ENCODE results near the gene SPTSSA. TPM values are rescaled to one million over a fixed set of nuclear protein-coding genes. Genes with fewer than 3 reads are reported as not detected.

SPTSSA gene
- total RNA-seq, 1 experiment from 2014 or later: 24.5 TPM

DNA sequence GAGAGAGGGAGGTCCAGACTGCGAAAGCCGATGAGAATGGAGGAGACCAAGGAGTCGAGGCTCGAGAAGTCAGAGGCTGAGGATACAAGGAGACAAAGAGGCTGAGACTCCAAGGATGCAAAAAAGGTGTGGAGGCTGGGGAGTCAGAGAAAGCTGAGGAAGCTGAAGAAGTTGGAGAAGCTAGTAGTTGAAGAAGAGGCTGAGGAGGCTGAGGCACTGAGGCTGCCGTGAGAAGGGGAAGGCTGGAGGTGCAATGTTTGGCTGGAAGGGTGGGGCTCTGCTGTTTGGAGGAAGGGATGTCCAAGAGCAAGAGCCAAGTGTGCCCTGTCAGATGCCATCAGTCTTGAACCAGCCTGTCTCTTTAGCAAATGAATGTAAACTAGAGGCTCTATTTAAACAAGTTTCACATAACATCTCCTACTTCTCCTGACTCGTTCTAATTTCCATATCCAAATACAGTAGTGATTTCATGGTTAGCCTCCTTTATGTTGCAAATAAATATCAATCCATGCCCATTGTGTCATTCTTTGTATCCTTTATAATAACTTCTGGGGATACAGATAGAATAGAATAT, 10.8 kb upstream of the SPTSSA start:
- DNase-seq (ENCODE audit: low spot score): no peak
- POLR2A ChIA-PET: no interaction called here
- CTCF ChIA-PET: interaction anchor here (0.7 kb wide), 1 partner anchor 150 kb away, joined by 3 read pairs; no protein-coding TSS in a partner anchor
- no peaks in the 10 kb centered on the region for H3K27me3 Mint-ChIP-seq (ENCODE audit: low read depth)
- ATAC-seq: no peak
- peaks cover 18% of the 10 kb centered on the region for H3K4me1 Mint-ChIP-seq
- H3K27ac Mint-ChIP-seq: no peak overlapping the region
- no peak overlapping the region for H3K4me3 Mint-ChIP-seq
- H3K9me3 Mint-ChIP-seq: peaks cover 7% of the 10 kb centered on the region
- TF ChIP-seq TCF7 (CRISPR knock-in tag; IDR thresholded peaks at IDR 0.05; ENCODE audit: low read depth): no peak
- TF ChIP-seq, protein P1, sequence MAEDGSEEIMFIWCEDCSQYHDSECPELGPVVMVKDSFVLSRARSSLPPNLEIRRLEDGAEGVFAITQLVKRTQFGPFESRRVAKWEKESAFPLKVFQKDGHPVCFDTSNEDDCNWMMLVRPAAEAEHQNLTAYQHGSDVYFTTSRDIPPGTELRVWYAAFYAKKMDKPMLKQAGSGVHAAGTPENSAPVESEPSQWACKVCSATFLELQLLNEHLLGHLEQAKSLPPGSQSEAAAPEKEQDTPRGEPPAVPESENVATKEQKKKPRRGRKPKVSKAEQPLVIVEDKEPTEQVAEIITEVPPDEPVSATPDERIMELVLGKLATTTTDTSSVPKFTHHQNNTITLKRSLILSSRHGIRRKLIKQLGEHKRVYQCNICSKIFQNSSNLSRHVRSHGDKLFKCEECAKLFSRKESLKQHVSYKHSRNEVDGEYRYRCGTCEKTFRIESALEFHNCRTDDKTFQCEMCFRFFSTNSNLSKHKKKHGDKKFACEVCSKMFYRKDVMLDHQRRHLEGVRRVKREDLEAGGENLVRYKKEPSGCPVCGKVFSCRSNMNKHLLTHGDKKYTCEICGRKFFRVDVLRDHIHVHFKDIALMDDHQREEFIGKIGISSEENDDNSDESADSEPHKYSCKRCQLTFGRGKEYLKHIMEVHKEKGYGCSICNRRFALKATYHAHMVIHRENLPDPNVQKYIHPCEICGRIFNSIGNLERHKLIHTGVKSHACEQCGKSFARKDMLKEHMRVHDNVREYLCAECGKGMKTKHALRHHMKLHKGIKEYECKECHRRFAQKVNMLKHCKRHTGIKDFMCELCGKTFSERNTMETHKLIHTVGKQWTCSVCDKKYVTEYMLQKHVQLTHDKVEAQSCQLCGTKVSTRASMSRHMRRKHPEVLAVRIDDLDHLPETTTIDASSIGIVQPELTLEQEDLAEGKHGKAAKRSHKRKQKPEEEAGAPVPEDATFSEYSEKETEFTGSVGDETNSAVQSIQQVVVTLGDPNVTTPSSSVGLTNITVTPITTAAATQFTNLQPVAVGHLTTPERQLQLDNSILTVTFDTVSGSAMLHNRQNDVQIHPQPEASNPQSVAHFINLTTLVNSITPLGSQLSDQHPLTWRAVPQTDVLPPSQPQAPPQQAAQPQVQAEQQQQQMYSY (CRISPR knock-in tag; IDR thresholded peaks at IDR 0.05): no peak
- H3K36me3 Mint-ChIP-seq: peaks cover 5% of the 10 kb centered on the region

DNA sequence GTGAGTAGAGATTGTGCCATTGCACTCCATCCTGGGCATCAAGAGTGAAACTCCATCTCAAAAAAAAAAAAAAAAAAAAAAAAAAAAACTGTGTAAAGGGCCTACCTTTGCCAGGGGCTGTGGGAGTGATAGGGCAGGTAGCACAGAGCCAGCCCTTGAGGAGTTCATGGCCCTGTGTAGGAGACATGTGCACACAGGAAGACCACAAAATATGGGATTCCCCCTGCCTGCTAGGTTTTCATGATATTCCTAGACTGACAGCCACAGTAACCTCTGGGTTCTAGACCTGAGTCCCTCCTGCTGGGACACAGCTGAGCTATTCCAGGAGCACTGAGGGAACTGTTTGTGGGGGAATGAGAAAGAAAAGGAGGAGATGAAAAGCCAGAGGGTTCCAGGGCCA, 8.3 kb upstream of the SPTSSA start:
- Mint-ChIP-seq H3K9me3 (no peaks in the 10 kb centered on the region), H3K27ac (no peak overlapping the region), H3K27me3 (ENCODE audit: low read depth) (no peaks in the 10 kb centered on the region), H3K4me1 (peaks cover 18% of the 10 kb centered on the region), H3K4me3 (no peak overlapping the region), H3K36me3 (no peaks in the 10 kb centered on the region; the same call in 1 of the 2 replicates)
- TF ChIP-seq, protein P2, sequence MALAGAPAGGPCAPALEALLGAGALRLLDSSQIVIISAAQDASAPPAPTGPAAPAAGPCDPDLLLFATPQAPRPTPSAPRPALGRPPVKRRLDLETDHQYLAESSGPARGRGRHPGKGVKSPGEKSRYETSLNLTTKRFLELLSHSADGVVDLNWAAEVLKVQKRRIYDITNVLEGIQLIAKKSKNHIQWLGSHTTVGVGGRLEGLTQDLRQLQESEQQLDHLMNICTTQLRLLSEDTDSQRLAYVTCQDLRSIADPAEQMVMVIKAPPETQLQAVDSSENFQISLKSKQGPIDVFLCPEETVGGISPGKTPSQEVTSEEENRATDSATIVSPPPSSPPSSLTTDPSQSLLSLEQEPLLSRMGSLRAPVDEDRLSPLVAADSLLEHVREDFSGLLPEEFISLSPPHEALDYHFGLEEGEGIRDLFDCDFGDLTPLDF (CRISPR knock-in tag; IDR thresholded peaks at IDR 0.05): no peak
- TF ChIP-seq, protein P3, sequence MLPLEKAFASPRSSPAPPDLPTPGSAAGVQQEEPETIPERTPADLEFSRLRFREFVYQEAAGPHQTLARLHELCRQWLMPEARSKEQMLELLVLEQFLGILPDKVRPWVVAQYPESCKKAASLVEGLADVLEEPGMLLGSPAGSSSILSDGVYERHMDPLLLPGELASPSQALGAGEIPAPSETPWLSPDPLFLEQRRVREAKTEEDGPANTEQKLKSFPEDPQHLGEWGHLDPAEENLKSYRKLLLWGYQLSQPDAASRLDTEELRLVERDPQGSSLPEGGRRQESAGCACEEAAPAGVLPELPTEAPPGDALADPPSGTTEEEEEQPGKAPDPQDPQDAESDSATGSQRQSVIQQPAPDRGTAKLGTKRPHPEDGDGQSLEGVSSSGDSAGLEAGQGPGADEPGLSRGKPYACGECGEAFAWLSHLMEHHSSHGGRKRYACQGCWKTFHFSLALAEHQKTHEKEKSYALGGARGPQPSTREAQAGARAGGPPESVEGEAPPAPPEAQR (CRISPR knock-in tag; IDR thresholded peaks at IDR 0.05): no peak
- TF ChIP-seq TEAD4 (CRISPR knock-in tag; IDR thresholded peaks at IDR 0.05): no peak
- TF ChIP-seq NR2C2 (CRISPR knock-in tag; IDR thresholded peaks at IDR 0.05): no peak
- no peak for DNase-seq (ENCODE audit: low spot score)
- ChIA-PET CTCF (interaction anchor here (1.8 kb wide), 1 partner anchor 31 kb away, joined by 6 read pairs; no protein-coding TSS in a partner anchor), POLR2A (no interaction called here)
- ATAC-seq: no peak

DNA sequence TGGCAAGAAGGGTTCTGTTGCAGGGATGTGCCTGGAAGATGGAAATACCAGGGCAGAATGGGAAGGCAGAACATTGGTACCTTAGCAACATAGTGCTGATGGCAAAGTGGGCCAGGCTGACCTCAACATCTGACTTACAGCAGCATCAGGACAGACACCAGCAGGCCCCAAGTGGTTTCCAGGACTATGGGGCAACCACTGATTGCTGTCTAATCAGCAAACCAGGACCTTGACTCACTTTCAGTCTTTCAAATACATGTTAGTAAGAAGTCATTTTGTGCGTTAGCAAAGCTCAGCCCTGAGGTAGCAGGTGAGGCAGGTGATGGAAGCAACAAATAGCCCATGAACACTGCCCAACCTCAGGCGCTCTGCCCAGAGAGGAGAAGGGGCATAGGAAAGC, 4.7 kb upstream of the SPTSSA start:
- Mint-ChIP-seq H3K36me3 (no peaks in the 10 kb centered on the region), H3K4me1 (peaks cover 14% of the 10 kb centered on the region), H3K4me3 (no peak overlapping the region), H3K9me3 (no peaks in the 10 kb centered on the region), H3K27me3 (ENCODE audit: low read depth) (no peaks in the 10 kb centered on the region), H3K27ac (no peak overlapping the region)
- ChIA-PET CTCF (no interaction called here), POLR2A (interaction anchor here (0.7 kb wide), 1 partner anchor 8 kb away, joined by 3 read pairs; no protein-coding TSS in a partner anchor)
- TF ChIP-seq GABPB1 (CRISPR knock-in tag; IDR thresholded peaks at IDR 0.05): 0 out of 2 replicates have a peak, but pooled peaks have one; percentile 14
- no peak for TF ChIP-seq ZNF263 (CRISPR knock-in tag; IDR thresholded peaks at IDR 0.05; ENCODE audit: low read depth)
- no peak for ATAC-seq
- DNase-seq (ENCODE audit: low spot score): no peak

- ATAC-seq: no peak
- POLR2A ChIA-PET: no interaction called here
- no peak overlapping the region for H3K27ac Mint-ChIP-seq
- CTCF ChIA-PET: no interaction called here
- no peaks in the 10 kb centered on the region for H3K9me3 Mint-ChIP-seq
- H3K4me1 Mint-ChIP-seq: peaks cover 27% of the 10 kb centered on the region
- no peak for DNase-seq (ENCODE audit: low spot score)
- no peak overlapping the region for H3K4me3 Mint-ChIP-seq
- H3K36me3 Mint-ChIP-seq: no peaks in the 10 kb centered on the region
- no peaks in the 10 kb centered on the region for H3K27me3 Mint-ChIP-seq (ENCODE audit: low read depth)
- TF ChIP-seq, protein P4, sequence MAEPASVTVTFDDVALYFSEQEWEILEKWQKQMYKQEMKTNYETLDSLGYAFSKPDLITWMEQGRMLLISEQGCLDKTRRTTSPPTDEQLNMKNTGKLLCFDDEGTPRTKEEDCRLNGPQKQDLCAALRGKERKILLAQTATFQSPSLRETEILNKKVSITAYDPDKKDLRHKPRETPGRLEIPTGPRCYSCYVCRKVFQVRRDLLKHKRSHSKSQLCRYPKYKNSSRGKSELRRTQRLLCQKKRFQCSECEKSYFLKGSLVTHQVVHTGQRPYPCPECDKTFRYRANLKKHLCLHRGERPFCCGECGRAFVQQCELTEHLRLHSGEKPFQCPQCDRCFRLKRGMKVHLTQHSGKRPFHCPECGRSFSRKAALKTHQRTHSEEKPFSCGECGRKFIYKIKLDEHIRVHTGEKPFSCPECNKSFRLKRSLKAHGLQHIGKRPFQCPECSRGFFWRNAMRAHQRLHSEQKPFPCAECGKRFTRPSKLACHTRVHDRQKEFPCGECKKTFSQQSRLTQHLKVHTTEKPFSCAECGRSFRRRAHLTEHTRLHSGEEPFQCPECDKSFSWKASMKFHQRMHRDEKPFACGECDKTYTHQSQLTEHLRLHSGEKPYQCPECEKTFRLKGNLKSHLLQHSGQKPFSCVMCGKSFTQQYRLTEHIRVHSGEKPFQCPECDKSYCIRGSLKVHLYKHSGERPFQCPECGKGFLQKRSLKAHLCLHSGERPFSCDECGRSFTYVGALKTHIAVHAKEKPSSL (CRISPR knock-in tag; conservative IDR thresholded peaks at IDR 0.05): no peak
- TF ChIP-seq, protein P5, sequence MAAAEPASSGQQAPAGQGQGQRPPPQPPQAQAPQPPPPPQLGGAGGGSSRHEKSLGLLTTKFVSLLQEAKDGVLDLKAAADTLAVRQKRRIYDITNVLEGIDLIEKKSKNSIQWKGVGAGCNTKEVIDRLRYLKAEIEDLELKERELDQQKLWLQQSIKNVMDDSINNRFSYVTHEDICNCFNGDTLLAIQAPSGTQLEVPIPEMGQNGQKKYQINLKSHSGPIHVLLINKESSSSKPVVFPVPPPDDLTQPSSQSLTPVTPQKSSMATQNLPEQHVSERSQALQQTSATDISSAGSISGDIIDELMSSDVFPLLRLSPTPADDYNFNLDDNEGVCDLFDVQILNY (CRISPR knock-in tag; IDR thresholded peaks at IDR 0.05): no peak
- TF ChIP-seq, protein P6, sequence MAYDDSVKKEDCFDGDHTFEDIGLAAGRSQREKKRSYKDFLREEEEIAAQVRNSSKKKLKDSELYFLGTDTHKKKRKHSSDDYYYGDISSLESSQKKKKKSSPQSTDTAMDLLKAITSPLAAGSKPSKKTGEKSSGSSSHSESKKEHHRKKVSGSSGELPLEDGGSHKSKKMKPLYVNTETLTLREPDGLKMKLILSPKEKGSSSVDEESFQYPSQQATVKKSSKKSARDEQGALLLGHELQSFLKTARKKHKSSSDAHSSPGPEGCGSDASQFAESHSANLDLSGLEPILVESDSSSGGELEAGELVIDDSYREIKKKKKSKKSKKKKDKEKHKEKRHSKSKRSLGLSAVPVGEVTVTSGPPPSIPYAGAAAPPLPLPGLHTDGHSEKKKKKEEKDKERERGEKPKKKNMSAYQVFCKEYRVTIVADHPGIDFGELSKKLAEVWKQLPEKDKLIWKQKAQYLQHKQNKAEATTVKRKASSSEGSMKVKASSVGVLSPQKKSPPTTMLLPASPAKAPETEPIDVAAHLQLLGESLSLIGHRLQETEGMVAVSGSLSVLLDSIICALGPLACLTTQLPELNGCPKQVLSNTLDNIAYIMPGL (CRISPR knock-in tag; IDR thresholded peaks at IDR 0.05): no peak
- no peak for TF ChIP-seq PRRX2 (CRISPR knock-in tag; IDR thresholded peaks at IDR 0.05)
- no peak for TF ChIP-seq JUN (CRISPR knock-in tag; IDR thresholded peaks at IDR 0.05)
- TF ChIP-seq, protein P7, sequence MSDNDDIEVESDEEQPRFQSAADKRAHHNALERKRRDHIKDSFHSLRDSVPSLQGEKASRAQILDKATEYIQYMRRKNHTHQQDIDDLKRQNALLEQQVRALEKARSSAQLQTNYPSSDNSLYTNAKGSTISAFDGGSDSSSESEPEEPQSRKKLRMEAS (CRISPR knock-in tag; IDR thresholded peaks at IDR 0.05): no peak
- TF ChIP-seq ATF1 (CRISPR knock-in tag; IDR thresholded peaks at IDR 0.05): no peak
- no peak for TF ChIP-seq SP1 (CRISPR knock-in tag; conservative IDR thresholded peaks at IDR 0.05)
Observed at GRCh38 chr14:34465069-34465859, 3.2 kb upstream of the SPTSSA start.
